IPS DF 6.9 (cell line): ENCODE results near the gene FAM168A.
"Not testable (repeated sequence)": the region's sequence is repeated elsewhere in the genome, so short reads cannot be mapped to it uniquely, and the experiment has no call there.

Source experiments
- DNase-seq: peaks from one replicate; pipeline ENCODE4 v3.0.0-alpha.2; 2013; ENCODE audit warnings: low read depth, low spot score
- H3K27ac ChIP-seq: one replicate; pipeline ENCODE4 v1.5.1; 2013; ENCODE audit warnings: low read length, control low read depth
- H3K27me3 ChIP-seq: 2 replicates; pipeline ENCODE4 v1.6.1; 2013; ENCODE audit warnings: mild to moderate bottlenecking, low read length; ENCODE audit not compliant: control insufficient read depth, insufficient read depth
- H3K36me3 ChIP-seq: 2 replicates; pipeline ENCODE4 v1.6.1; 2013; ENCODE audit warnings: low read length; ENCODE audit not compliant: control insufficient read depth, insufficient read depth
- H3K4me1 ChIP-seq: 2 replicates; pipeline ENCODE4 v1.6.1; 2013; ENCODE audit warnings: low read length; ENCODE audit not compliant: control insufficient read depth, insufficient read depth
- H3K4me3 ChIP-seq: 2 replicates; pipeline ENCODE4 v1.5.1; 2013; ENCODE audit warnings: mild to moderate bottlenecking, low read length
- H3K9me3 ChIP-seq: 2 replicates; pipeline ENCODE4 v1.6.1; 2013; ENCODE audit warnings: low read length, inconsistent platforms; ENCODE audit not compliant: control insufficient read depth, insufficient read depth
- WGBS: extraction: QIAGEN DNeasy Blood & Tissue Kit; methylation state at CpG from one replicate; pipeline ENCODE4 v1.1.7; 2013; ENCODE audit warnings: mixed read lengths, missing lambda C conversion rate; ENCODE audit not compliant: insufficient read length, insufficient coverage; 5-methylcytosine and 5-hydroxymethylcytosine counted together

The FAM168A gene

GRCh38 chr11:73578592-73579185 is 19.2 kb downstream of the FAM168A start:
- Histone ChIP-seq H3K4me3 (no peak overlapping the region), H3K27ac (no peak overlapping the region), H3K36me3 (no peaks in the 10 kb centered on the region), H3K4me1 (no peaks in the 10 kb centered on the region), H3K9me3 (no peaks in the 10 kb centered on the region), H3K27me3 (no peaks in the 10 kb centered on the region)
- no peak for DNase-seq
- no CpG with 5 or more reads among the region's 2 CpGs for WGBS

GRCh38 chr11:73577496-73577917 is 20.4 kb downstream of the FAM168A start:
- no peaks in the 10 kb centered on the region for H3K36me3 ChIP-seq
- no peak overlapping the region for H3K4me3 ChIP-seq
- no peaks in the 10 kb centered on the region for H3K4me1 ChIP-seq
- WGBS: no CpG with 5 or more reads among the region's 1 CpG
- no peak for DNase-seq
- no peaks in the 10 kb centered on the region for H3K27me3 ChIP-seq
- H3K27ac ChIP-seq: no peak overlapping the region
- H3K9me3 ChIP-seq: no peaks in the 10 kb centered on the region

GRCh38 chr11:73576185-73576614 is 21.7 kb downstream of the FAM168A start:
- no peaks in the 10 kb centered on the region for H3K36me3 ChIP-seq
- no peaks in the 10 kb centered on the region for H3K4me1 ChIP-seq
- no peak for DNase-seq
- no CpG with 5 or more reads among the region's 4 CpGs for WGBS
- no peak overlapping the region for H3K4me3 ChIP-seq
- no peaks in the 10 kb centered on the region for H3K27me3 ChIP-seq
- H3K9me3 ChIP-seq: no peaks in the 10 kb centered on the region
- no peak overlapping the region for H3K27ac ChIP-seq

GRCh38 chr11:73571982-73572381 is 25.9 kb downstream of the FAM168A start:
- no CpG with 5 or more reads among the region's 30 CpGs for WGBS
- not testable (repeated sequence) for DNase-seq, H3K27me3 ChIP-seq, H3K9me3 ChIP-seq, H3K27ac ChIP-seq, H3K4me3 ChIP-seq, H3K4me1 ChIP-seq, H3K36me3 ChIP-seq

- Histone ChIP-seq H3K27ac (no peak overlapping the region), H3K36me3 (no peaks in the 10 kb centered on the region), H3K4me1 (no peaks in the 10 kb centered on the region), H3K9me3 (no peaks in the 10 kb centered on the region), H3K27me3 (no peaks in the 10 kb centered on the region), H3K4me3 (no peak overlapping the region)
- no peak for DNase-seq
- WGBS: no CpG with 5 or more reads among the region's 1 CpG
Observed at GRCh38 chr11:73570415-73571114, 27.3 kb downstream of the FAM168A start.

GRCh38 chr11:73566977-73567755 is 30.7 kb downstream of the FAM168A start:
- WGBS: 100% methylated on average over 2 of the region's 8 CpGs
- DNase-seq: no peak
- Histone ChIP-seq H3K27ac (no peak overlapping the region), H3K4me1 (no peaks in the 10 kb centered on the region), H3K9me3 (no peaks in the 10 kb centered on the region), H3K27me3 (no peaks in the 10 kb centered on the region), H3K4me3 (no peak overlapping the region), H3K36me3 (no peaks in the 10 kb centered on the region)

GRCh38 chr11:73566422-73566821 is 31.5 kb downstream of the FAM168A start:
- Histone ChIP-seq H3K4me1 (no peaks in the 10 kb centered on the region), H3K4me3 (no peak overlapping the region), H3K9me3 (no peaks in the 10 kb centered on the region), H3K27me3 (no peaks in the 10 kb centered on the region), H3K27ac (no peak overlapping the region), H3K36me3 (no peaks in the 10 kb centered on the region)
- DNase-seq: no peak

- no peak for DNase-seq
- no peak overlapping the region for H3K27ac ChIP-seq
- no CpG with 5 or more reads among the region's 1 CpG for WGBS
Observed at GRCh38 chr11:73565804-73566203, 32.1 kb downstream of the FAM168A start.

GRCh38 chr11:73564903-73565302 is 33.0 kb downstream of the FAM168A start:
- WGBS: no CpG with 5 or more reads among the region's 2 CpGs
- no peak for DNase-seq
- H3K27me3 ChIP-seq: no peaks in the 10 kb centered on the region

More at GRCh38 chr11:73565804-73566203, 32.1 kb downstream of the FAM168A start:
- no peaks in the 10 kb centered on the region for H3K36me3 ChIP-seq
- no peaks in the 10 kb centered on the region for H3K27me3 ChIP-seq
- no peak overlapping the region for H3K4me3 ChIP-seq
- no peaks in the 10 kb centered on the region for H3K9me3 ChIP-seq
- no peaks in the 10 kb centered on the region for H3K4me1 ChIP-seq

GRCh38 chr11:73563539-73564200 is 34.2 kb downstream of the FAM168A start:
- H3K27me3 ChIP-seq: no peaks in the 10 kb centered on the region
- no peak for DNase-seq
- no CpG with 5 or more reads among the region's 2 CpGs for WGBS
- H3K36me3 ChIP-seq: no peaks in the 10 kb centered on the region
- no peaks in the 10 kb centered on the region for H3K9me3 ChIP-seq
- H3K4me1 ChIP-seq: no peaks in the 10 kb centered on the region
- H3K27ac ChIP-seq: no peak overlapping the region
- no peak overlapping the region for H3K4me3 ChIP-seq

More at GRCh38 chr11:73564903-73565302, 33.0 kb downstream of the FAM168A start:
- Histone ChIP-seq H3K27ac (no peak overlapping the region), H3K4me3 (no peak overlapping the region), H3K9me3 (no peaks in the 10 kb centered on the region), H3K36me3 (no peaks in the 10 kb centered on the region), H3K4me1 (no peaks in the 10 kb centered on the region)
